Activated CD4-positive, alpha-beta T cell treated with anti-CD3 and anti-CD28 coated beads, Interleukin-2, amount 10 ng/mL, durations not matched to agents 24 days and 14 days (primary cell): ENCODE results near the gene C2CD2. TPM values are rescaled to one million over a fixed set of nuclear protein-coding genes. Genes with fewer than 3 reads are reported as not detected.
A peak's percentile ranks its signal among the peaks of the same experiment; 100 is the strongest.

Source experiments
- DNase-seq: peaks from one replicate; pipeline ENCODE4 v3.0.0; 2022
- H3K27ac Mint-ChIP-seq: one replicate; pipeline ENCODE4 v1.8.0; 2022; ENCODE audit warnings: mild to moderate bottlenecking, mixed read lengths
- H3K27me3 Mint-ChIP-seq: one replicate; pipeline ENCODE4 v1.8.0; 2022; ENCODE audit warnings: mixed read lengths
- H3K36me3 Mint-ChIP-seq: one replicate; pipeline ENCODE4 v1.8.0; 2022; ENCODE audit warnings: low read depth, mild to moderate bottlenecking, mixed read lengths
- H3K4me1 Mint-ChIP-seq: one replicate; pipeline ENCODE4 v1.8.0; 2021; ENCODE audit warnings: mixed read lengths
- H3K4me3 Mint-ChIP-seq: one replicate; pipeline ENCODE4 v1.8.0; 2022; ENCODE audit warnings: mild to moderate bottlenecking, moderate library complexity, mixed read lengths
- H3K9me3 Mint-ChIP-seq: one replicate; pipeline ENCODE4 v1.8.0; 2021; ENCODE audit warnings: mixed read lengths
- intact Hi-C: fragments of 100-400 bp; cut with micrococcal nuclease; formaldehyde crosslinking; loops from one replicate; pipeline ENCODE4 v1.15.1; 2023
- total RNA-seq: library from RNA; stranded (reverse); gene quantifications from 2 replicates; pipeline ENCODE4 v1.2.3, GENCODE V29; 2022

Gene C2CD2
- total RNA-seq, 1 donor from 2014 or later = 9.3 TPM

DNA sequence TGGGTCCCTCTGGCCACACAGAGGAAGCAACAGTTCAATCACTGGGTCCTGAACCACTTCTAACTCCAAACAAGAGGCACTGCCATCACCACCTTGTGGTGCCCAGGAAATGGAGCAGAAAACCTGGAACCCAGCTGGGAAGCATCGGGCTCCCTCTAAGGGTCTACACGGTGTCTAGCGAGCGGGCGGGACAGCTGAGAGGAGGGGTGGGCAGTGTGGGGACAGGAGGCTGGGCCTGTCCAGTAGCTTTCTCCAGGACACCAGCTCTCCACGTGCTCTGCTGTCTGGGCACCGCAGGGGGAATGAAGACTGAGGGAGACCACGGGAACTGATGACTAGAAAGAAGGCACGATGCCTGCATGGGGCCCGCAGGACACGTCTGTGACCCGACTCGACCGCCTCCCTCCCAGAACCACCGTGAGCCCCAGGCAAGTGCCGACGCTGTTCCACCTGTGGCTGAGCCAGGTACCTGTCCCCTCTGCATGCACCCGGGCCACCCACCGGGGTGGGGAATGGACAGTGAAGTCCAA, 69.3 kb downstream of the C2CD2 start:
- intact Hi-C loops = no loop called here
- H3K27me3 Mint-ChIP-seq = no peaks in the 10 kb centered on the region
- peaks cover 4% of the 10 kb centered on the region for H3K36me3 Mint-ChIP-seq
- peaks cover 7% of the 10 kb centered on the region for H3K4me1 Mint-ChIP-seq
- DNase-seq = no peak
- no peak overlapping the region for H3K4me3 Mint-ChIP-seq
- no peak overlapping the region for H3K27ac Mint-ChIP-seq
- no peaks in the 10 kb centered on the region for H3K9me3 Mint-ChIP-seq

DNA sequence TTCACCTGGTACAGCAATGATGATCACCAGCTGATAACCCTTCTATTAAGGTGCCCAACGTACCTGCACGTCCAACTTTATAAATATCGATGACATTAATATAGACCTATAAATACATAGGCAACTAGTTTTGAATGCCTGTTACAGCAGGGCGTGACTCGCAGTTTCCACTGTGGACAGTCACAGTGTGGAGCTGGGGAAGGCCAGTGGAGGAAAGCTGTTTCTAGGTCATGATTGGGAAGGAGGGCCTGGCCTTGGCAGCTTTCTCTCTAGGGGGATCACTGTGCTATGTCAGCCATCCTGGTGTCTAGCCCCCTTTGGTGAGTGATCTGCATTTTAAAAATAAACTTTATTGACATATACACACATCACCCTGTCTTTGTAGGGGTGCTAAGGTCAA, 70.2 kb downstream of the C2CD2 start:
- Mint-ChIP-seq H3K27me3 (no peaks in the 10 kb centered on the region), H3K9me3 (no peaks in the 10 kb centered on the region), H3K36me3 (peaks cover 4% of the 10 kb centered on the region), H3K4me3 (no peak overlapping the region), H3K27ac (no peak overlapping the region), H3K4me1 (peaks cover 7% of the 10 kb centered on the region)
- no peak for DNase-seq
- intact Hi-C loops = no loop called here

DNA sequence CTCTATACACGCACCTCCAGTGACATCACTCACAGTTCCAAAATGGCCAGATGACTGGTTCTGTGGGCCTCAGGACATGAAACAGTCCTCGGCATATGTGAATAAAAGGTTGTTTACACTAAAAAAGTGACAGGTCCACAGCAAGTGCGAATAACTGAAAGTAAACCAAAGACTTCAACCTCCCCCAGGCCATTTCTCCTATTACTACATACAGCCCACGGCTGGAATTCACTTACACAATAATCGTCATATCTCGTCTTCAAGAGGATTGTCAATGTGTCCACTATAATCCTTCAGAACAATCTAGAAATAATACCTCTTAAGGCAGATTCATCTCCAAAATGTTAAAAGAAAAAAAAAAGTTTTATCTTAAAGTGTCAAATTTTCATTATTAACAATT, 72.8 kb downstream of the C2CD2 start:
- no peak for DNase-seq
- H3K27me3 Mint-ChIP-seq = no peaks in the 10 kb centered on the region
- H3K4me3 Mint-ChIP-seq = peak overlapping the region; percentile 52
- no peaks in the 10 kb centered on the region for H3K9me3 Mint-ChIP-seq
- intact Hi-C loops = loop anchor here (2.0 kb wide), 1 partner anchor 18 kb away; no protein-coding TSS in a partner anchor
- H3K27ac Mint-ChIP-seq = no peak overlapping the region
- H3K36me3 Mint-ChIP-seq = peaks cover 7% of the 10 kb centered on the region
- peaks cover 22% of the 10 kb centered on the region for H3K4me1 Mint-ChIP-seq

DNA sequence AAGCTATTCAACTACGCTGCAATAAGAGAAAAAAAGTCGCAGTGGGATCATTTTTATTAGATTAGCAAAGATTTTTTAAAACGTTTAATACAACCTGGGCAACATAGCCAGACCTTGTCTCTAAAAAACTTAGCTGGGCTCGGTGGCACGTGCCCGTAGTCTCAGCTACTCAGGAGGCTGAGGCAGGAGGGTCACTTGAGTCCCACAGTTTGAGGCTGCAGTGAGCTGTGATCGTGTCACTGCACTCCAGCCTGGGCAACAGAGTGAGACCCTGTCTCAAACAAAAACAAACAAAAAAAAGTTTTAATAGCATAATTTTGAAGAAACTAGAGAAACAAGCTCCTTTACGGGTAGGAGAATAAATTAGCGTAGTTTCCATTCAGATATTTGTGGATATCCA, 73.7 kb downstream of the C2CD2 start:
- Mint-ChIP-seq H3K36me3 (peaks cover 8% of the 10 kb centered on the region), H3K4me1 (peaks cover 21% of the 10 kb centered on the region), H3K9me3 (no peaks in the 10 kb centered on the region), H3K27ac (peak overlapping the region; percentile 98), H3K4me3 (peak overlapping the region; percentile 91), H3K27me3 (no peaks in the 10 kb centered on the region)
- DNase-seq = no peak
- intact Hi-C loops = loop anchor here (2.0 kb wide), 1 partner anchor 19 kb away; no protein-coding TSS in a partner anchor

DNA sequence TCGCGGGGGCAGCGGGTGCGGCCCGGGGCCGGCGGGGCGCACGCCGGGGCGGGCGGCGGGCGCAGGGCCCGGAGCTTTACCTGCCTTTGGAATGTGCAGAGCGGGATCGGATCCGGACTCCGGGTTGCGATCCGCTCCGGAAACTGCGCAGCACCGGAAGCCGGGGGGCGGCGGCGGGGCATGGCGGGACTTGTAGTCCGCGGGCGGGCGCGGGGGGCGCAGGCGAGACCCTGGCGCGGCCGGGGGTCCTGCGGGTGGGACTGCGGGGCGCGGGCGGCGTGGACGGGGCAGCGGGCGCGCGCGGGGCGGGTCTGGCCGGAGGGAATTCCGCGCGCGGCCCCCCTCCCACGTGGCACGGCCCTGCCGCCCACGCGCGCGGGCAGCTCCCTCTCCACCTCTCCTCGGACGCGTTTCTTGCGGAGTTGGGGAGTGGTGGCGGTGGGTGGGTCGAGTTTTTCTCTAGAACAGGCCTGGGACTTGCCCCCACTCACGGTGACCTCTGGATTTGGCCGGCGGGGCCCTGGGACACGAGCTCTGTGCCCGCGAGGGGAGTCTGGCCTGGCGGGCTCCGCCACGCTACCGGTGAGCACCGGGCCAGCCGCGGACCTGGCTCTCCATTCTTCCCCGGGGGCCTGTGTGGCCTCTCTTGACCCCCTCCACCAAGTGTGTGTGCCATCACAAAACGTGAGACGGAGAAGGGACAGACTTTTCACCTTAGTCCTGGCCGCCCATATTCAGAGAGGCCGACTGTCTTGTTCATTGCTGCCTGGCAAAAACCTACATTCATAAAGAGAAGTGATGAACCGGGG, 74.4 kb downstream of the C2CD2 start, which contains the start of gene PRDM15:
TSS of gene PRDM15 (minus strand) at position 155 of the 809 bp plus-strand sequence. CDS start 18,981 bp downstream, outside the sequence.
- Mint-ChIP-seq H3K4me3 (peak within 1 kb of the TSS; percentile 91), H3K9me3 (no peaks in the 10 kb centered on the region), H3K36me3 (peaks cover 10% of the 10 kb centered on the region), H3K4me1 (peaks cover 21% of the 10 kb centered on the region), H3K27me3 (no peaks in the 10 kb centered on the region), H3K27ac (peak within 1 kb of the TSS; percentile 98)
- DNase-seq = peak; percentile 95
- intact Hi-C loops = loop anchor here (2.0 to 5.0 kb wide), 3 partner anchors 47 to 228 kb away; no protein-coding TSS in a partner anchor

DNA sequence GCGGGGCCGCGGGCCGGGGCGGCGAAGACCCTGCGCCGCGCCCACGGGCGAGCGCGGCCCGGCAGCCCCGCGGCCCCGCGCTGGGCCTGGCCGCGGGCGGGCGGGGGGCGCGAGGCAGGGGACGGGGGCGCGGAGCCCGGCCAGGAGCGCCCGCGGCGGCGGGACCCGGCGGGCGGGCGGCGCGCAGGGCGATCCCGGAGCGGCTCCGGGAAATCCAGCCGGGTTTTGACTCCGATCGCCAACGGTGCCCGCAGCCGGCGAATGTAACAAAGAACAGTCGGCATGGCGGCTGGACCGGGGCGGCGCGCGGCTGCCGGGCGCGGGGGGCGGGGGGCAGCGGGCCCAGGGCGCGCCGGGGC, 75.0 kb downstream of the C2CD2 start:
- intact Hi-C loops = loop anchor here (2.0 to 5.0 kb wide), 3 partner anchors 48 to 228 kb away; no protein-coding TSS in a partner anchor
- H3K4me1 Mint-ChIP-seq = peaks cover 21% of the 10 kb centered on the region
- peak overlapping the region; percentile 91 for H3K4me3 Mint-ChIP-seq
- H3K9me3 Mint-ChIP-seq = no peaks in the 10 kb centered on the region
- peak overlapping the region; percentile 76 for H3K27ac Mint-ChIP-seq
- H3K36me3 Mint-ChIP-seq = peaks cover 13% of the 10 kb centered on the region
- H3K27me3 Mint-ChIP-seq = no peaks in the 10 kb centered on the region
- peak; percentile 94 for DNase-seq

DNA sequence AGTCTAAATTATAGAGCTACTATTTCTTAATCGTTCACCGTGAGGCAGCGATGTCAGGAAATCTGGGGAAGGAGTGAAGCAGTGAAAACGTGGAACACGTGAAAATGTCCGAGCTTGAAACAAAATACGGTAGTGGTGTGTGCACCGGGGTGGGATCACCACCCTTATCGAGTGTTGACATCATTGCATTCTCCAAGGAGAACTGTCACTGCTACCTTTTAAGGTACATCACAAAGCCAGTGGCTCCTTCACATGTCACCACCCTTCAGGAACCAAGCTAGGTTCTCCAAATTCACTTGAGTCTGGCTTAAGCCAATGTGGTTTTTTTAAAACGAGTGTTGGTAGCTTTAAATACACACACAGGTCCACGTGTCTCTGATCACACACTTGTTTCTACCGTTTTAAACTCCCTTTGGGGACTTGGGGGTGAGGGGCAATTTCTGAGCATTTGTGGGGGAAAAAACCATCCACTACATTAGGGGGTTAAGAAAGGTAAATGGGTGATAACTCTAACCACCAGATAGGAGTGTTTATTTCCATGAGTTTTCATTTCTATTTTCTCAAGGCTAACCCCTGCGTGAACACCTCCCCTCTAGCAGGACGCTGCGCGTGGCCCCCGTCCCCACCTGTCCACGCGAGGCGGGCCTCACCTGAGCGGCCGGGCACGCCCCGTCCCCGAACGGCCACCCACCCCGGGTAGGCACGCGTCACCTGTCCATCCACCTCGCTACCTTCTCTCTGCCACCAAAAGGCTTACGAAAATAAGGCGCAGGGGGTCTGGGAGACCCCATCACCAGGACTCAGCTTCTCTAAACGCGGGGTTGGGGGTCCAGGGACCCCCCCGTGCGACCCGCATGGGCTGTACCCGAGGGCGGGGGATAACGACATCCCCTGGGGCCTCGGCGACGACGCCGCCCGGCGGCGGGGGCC, 75.7 kb downstream of the C2CD2 start:
- intact Hi-C loops = loop anchor here (2.0 to 5.0 kb wide), 3 partner anchors 49 to 229 kb away; no protein-coding TSS in a partner anchor
- Mint-ChIP-seq H3K27ac (peak overlapping the region; percentile 92), H3K4me3 (peak overlapping the region; percentile 90), H3K4me1 (peaks cover 21% of the 10 kb centered on the region), H3K27me3 (no peaks in the 10 kb centered on the region), H3K36me3 (peaks cover 15% of the 10 kb centered on the region), H3K9me3 (no peaks in the 10 kb centered on the region)
- DNase-seq = peak; percentile 83

DNA sequence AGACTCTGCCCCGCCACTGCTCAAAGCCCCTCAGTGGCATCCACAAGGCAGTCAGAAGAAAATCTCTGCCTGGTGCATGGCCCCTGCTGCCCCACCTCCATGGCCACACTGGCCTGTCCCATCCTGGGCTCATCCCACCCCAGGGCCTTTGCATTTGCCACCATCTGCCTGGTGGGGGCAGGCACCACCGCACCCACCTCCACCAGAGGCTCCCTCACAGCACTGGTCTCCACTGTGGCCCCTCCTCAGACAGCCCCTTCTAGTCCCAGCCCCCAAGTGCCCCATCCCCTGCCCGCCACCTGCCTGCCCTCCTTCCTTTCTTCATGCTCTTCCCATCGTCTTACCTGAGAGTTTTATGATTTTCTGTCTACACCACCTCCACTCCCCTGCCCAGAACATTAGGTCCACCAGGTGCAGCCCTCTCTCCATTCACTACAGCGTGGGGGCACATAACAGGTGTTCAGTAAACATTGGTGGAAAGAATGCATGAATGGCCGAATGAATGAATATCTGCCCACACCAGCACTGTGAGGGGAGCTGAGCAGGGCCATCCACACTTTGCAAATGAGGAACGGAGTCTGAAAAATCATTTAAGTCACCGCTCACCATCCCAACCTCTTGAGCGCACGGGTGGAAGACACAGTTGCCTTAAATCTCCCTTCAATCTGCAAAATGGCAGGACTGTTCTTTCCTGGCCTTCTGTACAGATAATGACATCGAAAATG, 76.7 kb downstream of the C2CD2 start:
- Mint-ChIP-seq H3K36me3 (peaks cover 15% of the 10 kb centered on the region), H3K4me1 (peaks cover 21% of the 10 kb centered on the region), H3K27me3 (no peaks in the 10 kb centered on the region), H3K4me3 (peak overlapping the region; percentile 90), H3K27ac (no peak overlapping the region), H3K9me3 (no peaks in the 10 kb centered on the region)
- DNase-seq = no peak
- intact Hi-C loops = loop anchor here (5.0 kb wide), 1 partner anchor 230 kb away; no protein-coding TSS in a partner anchor

DNA sequence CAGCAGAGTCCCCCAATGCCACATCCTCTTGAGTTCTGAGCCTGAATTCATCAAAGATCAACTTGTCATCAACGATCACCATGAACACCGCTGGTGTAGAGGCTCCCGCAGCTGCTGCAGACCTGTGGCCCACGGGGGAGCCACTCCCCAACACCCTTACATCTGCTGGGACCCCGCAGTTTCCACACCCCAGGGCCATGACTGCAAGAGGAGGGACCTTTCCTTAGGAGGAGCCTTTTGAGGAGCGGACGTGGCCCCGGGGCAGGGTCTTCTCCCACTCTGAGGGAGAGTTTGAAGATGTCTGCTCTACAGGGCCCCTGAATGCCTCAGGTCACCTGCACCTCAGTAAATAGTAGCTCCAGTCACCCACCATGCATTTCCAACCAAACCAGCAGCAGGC, 77.4 kb downstream of the C2CD2 start:
- no peak for DNase-seq
- intact Hi-C loops = loop anchor here (5.0 kb wide), 1 partner anchor 231 kb away; no protein-coding TSS in a partner anchor
- no peaks in the 10 kb centered on the region for H3K27me3 Mint-ChIP-seq
- no peak overlapping the region for H3K27ac Mint-ChIP-seq
- H3K4me3 Mint-ChIP-seq = peak overlapping the region; percentile 90
- peaks cover 21% of the 10 kb centered on the region for H3K4me1 Mint-ChIP-seq
- H3K36me3 Mint-ChIP-seq = peaks cover 17% of the 10 kb centered on the region
- H3K9me3 Mint-ChIP-seq = no peaks in the 10 kb centered on the region

DNA sequence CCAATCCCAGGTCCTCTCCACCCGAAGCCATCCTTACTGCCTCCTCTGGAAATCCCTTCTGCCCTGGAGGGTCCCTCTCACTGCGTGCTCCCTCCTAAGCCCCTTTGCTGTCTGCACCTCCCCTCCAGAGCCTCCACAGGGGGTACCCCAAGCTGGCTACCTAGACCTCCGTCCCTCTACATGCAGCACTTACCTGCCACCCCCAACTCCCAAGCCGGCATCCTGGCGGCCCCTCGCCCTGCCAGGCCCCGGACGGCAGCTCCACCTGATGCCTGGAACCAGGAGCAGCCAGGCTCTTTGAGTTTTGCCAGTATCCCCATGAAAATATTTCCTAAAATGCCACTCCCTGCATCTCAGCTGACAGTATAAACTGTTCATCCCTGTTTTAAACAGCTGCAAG, 78.7 kb downstream of the C2CD2 start:
- no peak overlapping the region for H3K27ac Mint-ChIP-seq
- no peak overlapping the region for H3K4me3 Mint-ChIP-seq
- DNase-seq = no peak
- H3K36me3 Mint-ChIP-seq = peaks cover 17% of the 10 kb centered on the region
- H3K27me3 Mint-ChIP-seq = no peaks in the 10 kb centered on the region
- intact Hi-C loops = loop anchor here (5.0 kb wide), 1 partner anchor 232 kb away; no protein-coding TSS in a partner anchor
- H3K9me3 Mint-ChIP-seq = no peaks in the 10 kb centered on the region
- H3K4me1 Mint-ChIP-seq = peaks cover 18% of the 10 kb centered on the region

DNA sequence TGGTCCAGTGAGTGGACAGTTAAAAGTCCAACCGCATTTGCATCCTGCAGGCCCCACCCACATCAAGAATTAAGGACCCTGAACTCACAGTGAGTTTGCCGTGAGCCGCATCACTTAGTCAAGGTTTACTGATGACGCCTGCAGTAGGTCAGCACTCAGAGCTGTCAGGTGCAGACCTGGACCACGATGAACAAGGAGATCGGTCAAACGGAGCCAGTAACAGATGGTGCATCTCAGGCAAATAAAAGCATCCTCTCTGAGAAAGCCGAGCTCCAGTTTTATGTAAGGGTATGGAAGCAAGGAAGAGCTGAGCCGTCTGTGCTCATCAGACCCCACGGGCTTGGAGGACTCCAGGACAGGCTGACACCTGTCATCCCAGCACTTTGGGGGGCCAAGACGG, 79.2 kb downstream of the C2CD2 start:
- H3K27ac Mint-ChIP-seq = no peak overlapping the region
- peaks cover 16% of the 10 kb centered on the region for H3K4me1 Mint-ChIP-seq
- no peaks in the 10 kb centered on the region for H3K9me3 Mint-ChIP-seq
- intact Hi-C loops = loop anchor here (5.0 kb wide), 1 partner anchor 233 kb away; no protein-coding TSS in a partner anchor
- no peaks in the 10 kb centered on the region for H3K27me3 Mint-ChIP-seq
- no peak for DNase-seq
- peaks cover 15% of the 10 kb centered on the region for H3K36me3 Mint-ChIP-seq
- no peak overlapping the region for H3K4me3 Mint-ChIP-seq

DNA sequence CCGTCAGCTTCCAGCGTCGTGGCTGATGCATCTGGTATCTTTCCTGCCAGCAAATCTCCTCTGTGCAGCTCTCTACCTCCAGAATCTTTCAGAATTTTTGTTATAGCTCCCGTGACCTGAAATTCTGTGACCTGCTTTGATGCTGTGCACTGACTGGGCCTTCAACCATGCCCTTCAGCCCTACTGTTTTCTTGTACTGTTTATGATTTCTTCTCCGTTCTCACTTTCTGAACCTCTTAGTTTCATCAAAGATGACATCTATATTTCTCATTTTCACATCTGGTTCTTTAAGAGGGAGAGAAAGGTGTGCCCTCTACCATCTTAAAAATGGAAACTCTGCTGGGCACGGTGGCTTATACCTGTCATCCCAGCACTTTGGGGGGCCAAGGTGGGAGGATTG, 80.4 kb downstream of the C2CD2 start:
- no peaks in the 10 kb centered on the region for H3K27me3 Mint-ChIP-seq

DNA sequence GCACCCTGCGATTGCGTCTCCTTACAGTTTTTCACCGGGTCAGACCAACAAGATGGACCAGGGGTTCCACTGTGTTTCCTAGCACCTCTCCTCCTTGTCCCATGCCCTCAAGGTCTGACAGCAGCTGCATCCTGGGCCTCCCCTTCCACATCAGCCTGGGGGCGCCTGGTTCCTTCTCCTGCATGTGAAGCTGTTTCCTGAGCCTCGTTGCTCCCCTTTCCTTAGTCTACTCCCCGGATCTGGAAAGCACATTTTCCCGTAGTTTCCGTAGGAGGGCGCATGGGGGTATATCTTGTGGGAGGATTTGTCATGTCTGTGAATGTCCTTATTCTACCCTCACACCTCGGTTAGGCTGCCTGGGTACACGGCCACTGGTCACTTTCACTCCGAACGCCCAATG, 80.8 kb downstream of the C2CD2 start:
- Mint-ChIP-seq H3K4me1 (peaks cover 15% of the 10 kb centered on the region), H3K9me3 (no peaks in the 10 kb centered on the region), H3K27ac (no peak overlapping the region), H3K36me3 (peaks cover 15% of the 10 kb centered on the region), H3K4me3 (no peak overlapping the region), H3K27me3 (no peaks in the 10 kb centered on the region)
- no peak for DNase-seq
- intact Hi-C loops = no loop called here

More for the DNA sequence above, 80.4 kb downstream of the C2CD2 start:
- Mint-ChIP-seq H3K4me3 (no peak overlapping the region), H3K27ac (no peak overlapping the region), H3K36me3 (peaks cover 15% of the 10 kb centered on the region), H3K9me3 (no peaks in the 10 kb centered on the region), H3K4me1 (peaks cover 16% of the 10 kb centered on the region)
- intact Hi-C loops = no loop called here
- DNase-seq = no peak
